HG02973 (cell line): ENCODE data around the gene CEP112.

Source experiments
- ATAC-seq: cut with Tn5 transposase; IDR thresholded peaks from one replicate; pipeline ENCODE4 v1.9.1; 2021; ENCODE audit warnings: moderate library complexity; ENCODE audit not compliant: unreplicated experiment

CEP112 gene

DNA sequence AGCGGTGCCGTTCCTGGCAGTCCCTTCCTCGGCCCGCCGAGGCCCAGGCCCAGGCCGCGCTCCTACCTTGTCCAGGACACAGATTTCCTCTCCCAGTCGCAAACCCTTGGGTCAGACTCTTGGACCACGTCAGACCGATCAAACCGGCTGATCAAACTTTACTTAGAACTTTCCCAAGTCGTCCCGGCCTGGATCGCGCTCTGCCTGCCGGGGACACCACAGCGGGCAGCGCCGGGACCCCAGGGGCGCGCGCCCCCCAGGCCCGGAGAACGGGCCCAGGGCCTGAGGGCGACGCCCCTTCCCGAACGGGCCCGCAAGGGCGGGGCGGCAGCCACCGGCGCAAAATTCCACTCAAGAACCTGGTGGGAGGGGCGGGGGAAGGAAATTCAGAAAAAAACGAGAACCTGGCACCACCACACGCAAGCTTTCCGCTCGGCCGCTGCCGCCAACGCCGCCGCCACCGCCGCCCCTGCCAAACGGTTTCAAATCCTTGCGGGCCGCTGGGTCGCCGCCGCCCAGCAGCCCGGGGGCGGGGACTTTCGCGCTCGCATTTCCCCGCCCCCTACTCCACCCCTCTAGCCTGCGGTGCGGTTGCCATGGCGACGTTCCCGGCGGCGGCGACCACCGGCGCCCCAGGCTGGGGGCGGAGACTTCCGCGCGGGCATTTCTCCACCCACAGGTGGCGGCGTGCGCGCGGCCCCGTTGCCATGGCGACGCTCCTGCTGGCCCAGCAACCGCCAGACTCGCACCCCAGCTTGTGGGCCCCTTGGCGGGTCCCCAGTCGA is at the start of gene CEP112:
Gene CEP112, minus strand, starts transcription at position 541 of the 785 bp plus-strand sequence.
- ATAC-seq, result peak; percentile 61

DNA sequence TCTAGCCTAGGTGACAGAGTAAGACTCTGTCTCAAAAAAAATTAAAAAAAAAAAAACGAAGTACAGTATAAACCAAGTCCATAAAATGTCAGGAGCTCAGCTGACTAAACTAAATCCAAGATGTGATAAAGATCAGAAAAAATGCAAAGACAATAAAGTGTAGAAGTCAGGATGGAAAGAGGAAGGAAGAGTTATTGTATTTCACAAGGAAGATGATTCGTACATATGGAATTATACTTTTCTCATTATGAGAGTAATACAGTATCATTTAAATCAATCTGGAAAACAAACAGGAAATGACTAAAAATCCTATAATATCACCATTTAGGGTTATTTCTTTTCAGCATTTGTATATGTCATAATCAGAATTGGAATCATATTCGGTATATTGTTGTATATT is 48.7 kb upstream of the CEP112 start:
- ATAC-seq, result no peak

DNA sequence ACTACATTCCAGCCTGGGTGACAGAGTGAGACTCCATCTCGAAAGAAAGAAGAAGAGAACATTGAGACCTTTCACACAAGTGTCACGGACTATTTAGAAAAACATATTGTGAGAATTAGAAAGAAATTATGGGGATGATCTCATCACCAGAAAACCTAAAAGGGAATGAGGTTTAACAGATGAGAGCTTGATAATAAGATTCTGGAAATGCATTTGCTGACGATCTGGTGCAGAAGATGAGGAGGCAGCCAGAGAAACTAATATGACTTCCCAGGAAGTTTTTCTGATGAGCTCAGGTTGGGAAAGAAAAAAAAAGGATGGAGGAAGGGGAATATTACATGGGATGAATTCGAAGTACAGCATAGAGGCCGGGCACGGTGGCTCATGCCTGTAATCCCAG is 48.1 kb upstream of the CEP112 start:
- ATAC-seq, result no peak

DNA sequence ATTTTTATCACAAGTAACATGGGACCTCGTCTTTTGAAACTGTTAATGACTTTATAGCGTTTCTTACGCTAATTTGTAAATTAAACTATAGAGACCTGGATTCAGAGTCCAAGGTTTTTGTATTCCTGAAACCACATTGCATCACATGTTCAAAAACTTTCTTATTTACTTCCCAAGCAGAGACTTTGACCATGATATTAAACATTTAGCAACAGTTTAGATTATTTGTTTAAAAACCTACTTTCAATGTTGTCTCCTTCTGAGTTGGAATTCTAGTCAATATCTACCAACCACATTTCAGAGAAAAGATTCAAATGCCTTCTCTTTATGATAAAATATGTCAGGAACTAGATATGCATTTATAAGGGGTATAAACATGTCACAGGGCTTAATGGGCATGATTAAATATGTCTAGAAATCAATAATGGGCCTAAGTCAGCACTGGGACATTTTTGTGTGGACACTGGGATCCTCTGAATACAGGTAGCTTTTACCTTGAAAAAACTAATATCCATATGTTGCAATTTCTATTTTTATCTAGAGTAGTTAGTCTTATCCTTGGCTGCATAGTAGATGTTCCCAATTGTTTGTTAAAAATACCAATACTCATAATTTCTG is 43.6 kb upstream of the CEP112 start:
- no peak for ATAC-seq

DNA sequence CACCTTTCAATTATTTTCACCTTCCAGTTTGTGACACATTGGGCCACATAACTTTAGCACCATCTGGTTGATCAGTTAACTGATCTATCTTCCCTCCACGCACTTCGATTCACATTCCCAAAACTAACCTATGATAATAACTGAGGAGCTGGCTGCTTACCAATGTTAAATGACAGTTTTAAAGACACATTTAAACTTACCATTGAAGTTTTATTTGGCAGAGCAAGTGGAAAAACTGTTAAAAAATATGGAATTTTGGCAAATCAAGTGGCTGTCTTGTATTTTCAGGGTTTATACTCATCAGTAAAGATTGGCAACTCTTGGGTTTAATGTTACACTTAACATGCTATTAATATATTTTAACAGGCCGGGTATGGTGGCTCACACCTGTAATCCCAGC is 42.7 kb upstream of the CEP112 start:
- ATAC-seq, result no peak

DNA sequence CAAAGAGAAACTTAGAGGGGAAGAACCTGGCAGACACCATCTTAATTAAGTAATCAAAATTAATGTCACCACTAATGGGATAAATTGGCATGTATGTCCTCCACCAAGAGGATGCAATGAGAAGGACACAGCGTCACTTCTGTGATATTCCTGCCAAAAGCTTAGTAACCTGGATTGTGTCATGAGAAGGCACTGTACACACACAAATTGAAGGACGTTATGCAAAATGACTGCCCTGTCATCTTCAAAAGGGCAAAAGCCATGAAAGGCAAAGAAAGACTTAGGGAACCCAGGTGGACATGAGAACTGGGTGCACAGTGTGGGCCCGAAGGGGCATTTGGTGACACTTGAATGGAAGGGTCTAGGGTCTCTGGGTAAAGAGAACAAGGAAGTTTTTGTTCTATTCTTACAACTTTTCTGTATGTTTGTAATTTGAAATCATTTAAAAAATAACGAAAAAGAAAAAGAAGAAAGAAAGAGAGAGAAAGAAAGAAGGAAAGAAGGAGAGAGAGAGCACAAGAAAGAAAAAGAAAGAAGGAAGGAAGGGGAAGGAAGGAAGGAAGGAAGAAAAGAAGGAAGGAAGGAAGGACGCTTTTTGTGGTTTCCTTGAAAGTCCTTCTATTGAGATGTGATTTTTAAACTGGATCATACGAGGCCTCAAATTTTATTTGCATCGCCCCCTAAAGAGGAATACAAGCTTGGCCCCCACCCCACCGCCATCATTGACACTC is 41.3 kb upstream of the CEP112 start:
- ATAC-seq, result no peak

DNA sequence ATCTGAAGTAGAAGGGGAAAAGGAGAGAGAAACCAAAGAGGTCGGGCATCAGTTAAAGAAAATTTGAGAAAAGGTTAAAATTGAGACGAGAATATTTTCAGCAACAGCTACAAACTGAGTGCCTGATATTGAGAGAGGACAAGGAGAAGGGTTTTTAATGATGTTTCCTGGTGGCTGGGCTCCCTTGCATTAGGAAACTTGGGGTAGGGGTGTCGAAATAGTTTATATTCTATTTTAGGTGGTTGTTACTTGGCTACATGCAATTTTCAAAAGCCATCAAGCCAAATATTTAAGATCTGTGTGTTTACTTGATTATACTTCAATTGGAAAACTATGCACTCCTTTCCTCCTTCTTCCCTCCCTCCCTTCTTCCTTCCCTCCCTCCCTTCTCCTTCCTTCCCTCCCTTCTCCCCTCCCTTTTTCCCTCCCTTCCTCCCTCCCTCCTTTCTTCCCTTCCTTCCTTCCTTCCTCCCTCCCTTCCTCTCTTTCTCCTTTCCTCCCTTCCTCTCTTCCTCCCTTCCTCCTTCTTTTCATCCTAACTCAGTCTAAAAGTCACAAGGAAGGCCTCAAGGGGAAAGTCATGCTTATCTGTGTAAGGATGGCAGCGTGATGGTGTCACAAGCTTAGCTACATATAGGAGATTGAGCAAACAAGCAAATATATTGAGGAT is 39.1 kb upstream of the CEP112 start:
- ATAC-seq, result no peak

DNA sequence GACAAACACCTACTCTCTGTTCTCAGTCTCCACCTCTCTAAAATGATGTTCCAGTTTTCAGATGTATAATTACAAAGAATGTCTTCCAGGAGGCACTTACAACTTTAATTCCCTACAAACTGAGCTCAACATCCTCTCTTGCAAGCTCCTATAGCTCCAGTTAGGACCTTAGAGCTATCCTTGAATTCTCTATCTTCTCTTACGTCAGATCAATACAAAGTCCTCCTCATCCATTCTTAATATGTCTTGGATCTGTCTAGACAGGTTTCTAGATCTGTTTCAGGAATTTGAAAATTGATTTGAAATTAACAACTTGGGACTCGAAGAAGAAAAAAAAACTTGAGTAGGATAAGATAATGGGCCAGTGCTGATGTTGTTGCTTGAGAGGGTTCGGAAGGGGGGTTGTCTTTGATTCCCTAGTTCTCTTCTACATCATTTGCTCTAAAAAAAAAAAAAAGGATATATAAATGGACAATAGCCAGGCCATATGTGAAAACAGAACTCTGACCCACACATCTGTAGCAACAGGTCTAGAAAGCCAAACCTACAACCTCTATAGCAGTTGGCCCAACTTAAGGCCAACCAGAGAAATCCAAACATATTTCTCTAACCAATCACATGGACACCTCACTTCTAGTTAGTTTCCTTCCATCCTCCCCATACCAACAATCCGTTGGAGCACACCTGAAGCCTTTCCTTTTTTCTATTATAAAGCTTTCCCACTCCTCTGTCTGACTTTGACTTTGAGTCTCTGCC is 38.0 kb upstream of the CEP112 start:
- no peak for ATAC-seq

DNA sequence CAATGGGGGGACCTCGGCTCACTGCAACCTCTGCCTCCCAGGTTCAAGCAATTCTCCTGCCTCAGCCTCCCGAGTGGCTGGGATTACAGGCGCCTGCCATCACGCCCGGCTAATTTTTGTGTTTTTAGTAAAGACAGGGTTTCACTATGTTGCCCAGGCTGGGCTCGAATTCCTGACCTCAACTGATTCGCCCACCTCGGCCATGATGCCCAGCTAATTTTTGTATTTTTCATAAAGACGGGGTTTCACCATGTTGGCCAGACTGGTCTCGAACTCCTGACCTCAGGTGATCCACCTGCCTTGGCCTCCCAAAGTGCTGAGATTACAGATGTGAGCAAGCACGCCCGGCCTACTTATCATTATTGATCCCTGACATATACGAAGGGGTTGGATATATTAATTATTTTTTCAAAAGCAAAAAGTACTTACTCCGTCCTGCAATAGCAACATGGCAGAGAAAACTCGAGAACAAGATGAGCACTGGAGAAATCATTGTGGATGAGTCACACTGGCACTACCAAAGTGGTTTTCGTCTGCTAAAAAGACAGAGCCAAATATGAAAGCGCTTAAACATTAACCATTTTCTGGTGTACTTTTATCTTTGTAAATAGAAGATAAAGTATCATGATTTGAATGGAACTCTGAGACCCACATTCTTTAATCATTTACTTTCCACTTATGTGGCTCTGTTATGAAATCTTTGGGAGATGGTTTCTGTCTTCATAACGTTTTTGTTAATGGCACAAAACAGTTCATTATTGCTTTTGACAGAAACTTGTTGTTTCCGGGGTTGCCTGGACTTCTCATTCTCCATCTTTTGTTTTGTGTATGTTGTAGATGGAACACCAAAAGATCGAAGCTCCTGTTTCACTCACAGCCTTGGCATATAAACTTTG is 37.2 kb upstream of the CEP112 start, which contains the start of gene APOH:
Gene APOH, minus strand, starts transcription at position 529 of the 896 bp plus-strand sequence. Its CDS starts 36 bp downstream, at position 493.
- no peak for ATAC-seq

DNA sequence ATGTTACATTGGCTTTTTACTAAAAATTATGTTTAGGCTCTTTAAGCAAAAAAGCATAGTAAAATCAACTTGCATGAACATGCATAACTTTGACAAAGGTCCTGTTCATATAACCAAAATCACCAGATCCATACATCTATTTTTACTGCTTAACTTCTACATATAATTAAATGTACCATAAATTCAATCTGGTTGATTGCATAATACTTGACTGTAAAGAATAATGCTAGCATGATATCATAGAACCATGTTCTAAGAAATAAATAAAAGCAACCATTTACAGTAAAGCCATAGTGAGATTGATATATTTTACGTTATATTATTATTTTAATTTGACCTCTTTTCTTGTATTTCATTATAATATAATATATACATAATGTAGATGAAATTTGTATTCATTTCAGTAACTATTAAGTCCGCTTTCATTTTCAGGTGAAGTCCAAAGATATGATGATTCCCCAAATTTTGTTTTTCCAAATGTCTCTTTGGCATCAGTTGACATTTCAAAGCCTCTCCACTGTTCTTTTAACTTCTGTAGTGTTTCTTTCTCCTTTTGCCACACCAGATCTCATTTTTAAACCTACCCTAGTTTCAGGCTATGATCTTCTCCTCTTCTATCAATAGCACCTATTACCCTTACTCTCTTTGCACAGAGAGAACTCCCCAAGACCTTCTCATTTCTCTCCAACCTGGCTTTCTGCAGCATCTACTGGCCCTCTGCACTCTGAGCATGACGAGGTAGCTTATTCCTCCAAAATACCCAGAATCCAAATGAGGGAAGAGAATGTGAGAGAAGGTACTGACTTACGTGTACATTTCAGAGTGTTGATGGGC is 35.5 kb upstream of the CEP112 start:
- ATAC-seq, result no peak

DNA sequence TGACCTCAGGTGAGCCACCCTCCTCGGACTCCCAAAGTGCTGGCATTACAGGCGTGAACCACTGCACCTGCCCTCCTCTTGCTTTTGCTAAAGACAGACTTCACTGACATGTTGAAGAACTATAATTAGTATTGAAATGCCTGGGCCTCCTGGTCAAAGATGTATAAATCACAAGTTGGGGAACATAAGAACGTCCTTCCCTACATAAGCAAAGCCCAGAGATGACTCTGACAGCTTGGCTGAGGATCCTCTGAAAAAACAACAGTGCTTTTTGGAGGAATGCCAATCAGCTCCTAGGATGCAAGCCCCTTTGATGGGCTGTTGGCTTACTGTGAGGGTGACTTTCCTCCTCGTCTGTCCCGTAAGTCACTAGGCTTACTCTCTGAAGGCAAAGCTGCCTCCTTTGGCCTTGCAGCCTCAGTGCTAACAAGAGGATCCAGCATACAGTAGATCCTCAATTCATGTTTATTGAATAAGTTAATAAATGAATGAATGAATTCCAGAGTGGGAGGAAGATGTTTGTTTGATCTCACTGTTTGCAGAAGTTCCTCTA is 30.9 kb upstream of the CEP112 start:
- no peak for ATAC-seq

DNA sequence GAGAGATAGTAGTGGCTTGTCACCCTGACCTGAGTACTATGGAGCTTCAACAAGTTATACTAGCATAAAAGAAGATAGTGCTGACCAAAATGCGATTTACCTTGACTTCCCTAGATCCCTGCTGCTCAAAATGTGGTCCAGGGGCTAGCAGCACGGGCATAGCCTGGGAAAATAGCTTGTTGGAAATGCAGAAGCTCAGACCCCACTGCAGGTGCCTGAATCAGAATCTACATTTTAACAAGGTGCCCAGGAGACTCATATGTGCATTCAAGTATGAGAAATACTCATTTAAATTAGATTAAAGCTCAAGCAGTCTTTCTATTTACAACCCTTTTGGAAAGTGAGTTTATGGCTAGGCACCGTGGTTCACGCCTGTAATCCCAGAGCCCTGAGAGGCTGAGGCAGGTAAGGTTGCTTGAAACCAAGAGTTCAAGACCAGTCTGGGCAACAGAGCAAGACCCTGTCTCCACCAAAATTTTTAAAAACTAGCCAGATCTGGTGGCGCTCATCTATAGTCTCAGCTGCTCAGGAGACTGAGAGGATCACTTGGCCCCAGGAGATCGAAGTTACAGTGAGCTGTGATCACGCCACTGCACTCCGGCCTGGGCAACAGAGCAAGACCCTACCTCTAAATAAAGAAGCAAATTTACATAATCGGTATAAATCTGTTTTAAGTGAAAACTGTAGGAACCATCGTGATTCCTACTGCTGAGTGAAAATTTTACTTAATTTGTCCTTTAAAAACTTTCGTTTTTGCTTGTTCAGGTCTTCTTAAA is 30.0 kb upstream of the CEP112 start:
- no peak for ATAC-seq

DNA sequence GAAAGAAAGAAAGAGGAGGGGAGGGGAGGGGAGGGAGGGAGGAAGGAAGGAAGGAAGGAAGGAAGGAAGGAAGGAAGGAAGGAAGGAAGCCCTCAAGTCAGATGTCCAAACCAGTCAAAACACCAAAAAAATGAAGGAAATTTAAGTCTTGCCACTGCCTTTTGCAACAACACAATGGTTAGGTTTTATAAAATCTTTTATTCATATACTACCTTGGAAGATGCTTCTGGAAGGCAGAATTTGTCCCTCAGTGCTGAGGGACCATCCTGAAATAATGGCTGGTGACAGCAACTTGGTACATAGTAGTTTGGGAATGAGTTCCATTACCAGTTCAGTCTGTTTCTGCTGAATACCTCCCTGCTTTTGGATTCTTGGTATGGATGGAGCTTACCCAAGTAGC is 29.4 kb upstream of the CEP112 start:
- no peak for ATAC-seq

DNA sequence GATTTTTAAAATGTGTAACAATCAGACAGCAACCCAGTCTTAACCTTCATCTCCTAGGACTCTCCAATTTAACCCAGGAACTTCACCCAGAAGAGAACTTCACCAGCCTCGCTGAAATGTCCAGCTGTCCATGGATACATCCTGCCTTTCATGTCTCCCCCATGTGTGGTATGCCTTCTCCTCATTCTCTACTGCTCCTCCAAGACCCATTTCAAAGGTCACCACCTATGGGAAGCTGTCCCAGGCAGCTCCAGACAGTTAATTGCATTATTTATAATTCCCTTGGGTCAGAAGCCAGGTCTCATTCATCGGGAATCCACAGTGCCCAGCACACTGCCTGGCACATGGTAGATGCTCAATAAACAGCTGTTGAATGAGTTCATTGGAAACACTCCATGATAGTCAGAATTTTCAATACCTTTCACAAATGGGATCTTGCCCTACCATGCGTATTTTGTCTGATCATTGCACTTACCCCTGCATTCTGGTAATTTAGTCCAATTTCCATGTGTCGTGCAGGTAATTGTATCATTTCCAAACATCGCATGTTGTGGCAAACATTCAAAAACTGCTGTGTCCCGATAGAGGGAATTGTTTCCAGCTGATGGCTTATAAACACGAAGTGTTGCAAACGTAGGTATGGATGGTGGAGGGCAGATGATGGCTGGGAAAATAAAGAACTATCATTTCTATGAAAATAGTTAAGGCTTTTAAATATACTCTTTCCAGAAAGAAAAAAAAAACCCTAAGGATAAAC is 28.3 kb upstream of the CEP112 start:
- ATAC-seq, result no peak

DNA sequence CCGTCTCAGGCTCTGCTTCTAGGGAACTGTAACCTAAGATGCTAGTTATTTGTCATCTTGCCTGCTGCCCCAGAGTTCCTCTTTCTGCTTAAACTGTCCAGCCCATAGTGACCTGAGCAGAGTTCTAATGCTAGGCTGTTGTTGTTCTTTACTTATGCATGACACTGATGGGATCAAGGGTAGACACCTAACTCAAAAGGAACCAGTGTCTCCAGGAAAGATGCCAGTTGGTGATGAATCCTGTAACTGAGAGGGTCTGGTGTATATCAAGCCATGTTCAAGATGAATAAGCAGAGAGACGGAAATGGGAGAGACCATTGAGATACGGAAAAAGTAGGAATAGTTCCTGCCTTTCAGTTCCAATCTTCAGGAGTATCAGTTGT is 23.6 kb upstream of the CEP112 start:
- ATAC-seq, result no peak

DNA sequence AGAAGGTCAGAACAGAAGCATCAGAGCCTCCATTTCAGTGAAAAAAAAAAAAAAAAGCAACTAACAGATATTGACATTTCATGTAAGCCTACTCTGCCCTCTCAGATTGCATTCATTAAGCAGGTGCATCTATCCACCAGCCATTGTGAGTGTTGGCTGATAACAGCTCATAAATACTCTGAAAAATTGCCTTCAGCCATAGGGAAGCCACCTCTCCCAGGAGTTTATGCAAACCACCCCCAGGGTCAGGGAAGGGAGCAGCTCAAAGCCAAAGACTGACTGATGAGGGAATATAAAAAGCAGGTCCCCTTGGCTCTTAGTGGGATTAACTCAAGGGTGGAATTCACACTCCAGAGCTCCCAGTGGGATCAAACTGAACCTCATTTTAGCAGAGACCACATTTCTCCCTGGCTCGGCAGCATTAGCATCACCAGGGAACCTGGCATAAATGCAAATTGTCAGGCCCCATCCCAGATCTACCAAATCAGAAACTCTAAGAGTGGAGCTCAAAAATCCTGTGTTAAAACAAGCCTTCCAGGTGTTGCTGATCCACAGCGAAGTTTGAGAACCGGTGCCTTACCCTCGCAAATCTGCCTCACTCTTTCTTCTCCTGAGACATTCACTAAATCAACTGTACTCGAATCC is 23.1 kb upstream of the CEP112 start:
- ATAC-seq, result no peak
